Naive B cell (primary cell): ENCODE data around the gene PIAS3. TPM values are rescaled to one million over a fixed set of nuclear protein-coding genes. Genes with fewer than 3 reads are reported as not detected.
"Not testable (repeated sequence)": the region's sequence is repeated elsewhere in the genome, so short reads cannot be mapped to it uniquely, and the experiment has no call there.

Source experiments
- ATAC-seq, 2 donors: fragments of 150-1000 bp; cut with Tn5 transposase; 2 replicates each; pipeline ENCODE4 v1.10.0; 2021; ENCODE audit warnings: low read depth in 2 of 2, mild to moderate bottlenecking in 2 of 2, moderate library complexity in 2 of 2
- DNase-seq: peaks from one replicate; pipeline ENCODE4 v3.0.0; 2022
- H3K27ac Mint-ChIP-seq, 6 donors: one replicate each; pipeline ENCODE4 v1.8.0; 2020 to 2022; ENCODE audit warnings: mild to moderate bottlenecking in 6 of 6, mixed read lengths in 6 of 6, moderate library complexity in 5 of 6, inconsistent platforms in 2 of 6
- H3K27me3 Mint-ChIP-seq, 3 donors: one replicate each; pipeline ENCODE4 v1.8.0; 2021 to 2022; ENCODE audit warnings: mixed read lengths in 3 of 3, mild to moderate bottlenecking in 1 of 3
- H3K36me3 Mint-ChIP-seq, 2 donors: one replicate each; pipeline ENCODE4 v1.8.0; 2020 to 2022; ENCODE audit warnings: mixed read lengths in 2 of 2, inconsistent platforms in 1 of 2, mild to moderate bottlenecking in 1 of 2
- H3K4me1 Mint-ChIP-seq, 3 donors: one replicate each; pipeline ENCODE4 v1.8.0; 2020 to 2022; ENCODE audit warnings: mixed read lengths in 3 of 3, inconsistent platforms in 1 of 3, mild to moderate bottlenecking in 1 of 3, moderate library complexity in 1 of 3
- H3K4me3 Mint-ChIP-seq, 8 donors: one replicate each; pipeline ENCODE4 v1.8.0; 2020 to 2022; ENCODE audit warnings: mild to moderate bottlenecking in 8 of 8, mixed read lengths in 8 of 8, moderate library complexity in 8 of 8, inconsistent platforms in 2 of 8
- H3K9me3 Mint-ChIP-seq, 7 donors: one replicate each; pipeline ENCODE4 v1.8.0; 2020 to 2022; ENCODE audit warnings: mixed read lengths in 7 of 7, mild to moderate bottlenecking in 5 of 7, inconsistent platforms in 2 of 7, moderate library complexity in 1 of 7
- polyA plus RNA-seq, 6 donors: library from polyadenylated mRNA; unstranded; fragments of 300-500 nt; fragmentation: Illumina TruSeq; gene quantifications; one replicate each; pipeline ENCODE4 v1.2.3, GENCODE V29; 2021; ENCODE audit warnings: low read depth in 6 of 6

The PIAS3 gene
- polyA plus RNA-seq, 6 donors from 2014 or later = 9.2 to 17.0 (median 10.9) TPM

DNA sequence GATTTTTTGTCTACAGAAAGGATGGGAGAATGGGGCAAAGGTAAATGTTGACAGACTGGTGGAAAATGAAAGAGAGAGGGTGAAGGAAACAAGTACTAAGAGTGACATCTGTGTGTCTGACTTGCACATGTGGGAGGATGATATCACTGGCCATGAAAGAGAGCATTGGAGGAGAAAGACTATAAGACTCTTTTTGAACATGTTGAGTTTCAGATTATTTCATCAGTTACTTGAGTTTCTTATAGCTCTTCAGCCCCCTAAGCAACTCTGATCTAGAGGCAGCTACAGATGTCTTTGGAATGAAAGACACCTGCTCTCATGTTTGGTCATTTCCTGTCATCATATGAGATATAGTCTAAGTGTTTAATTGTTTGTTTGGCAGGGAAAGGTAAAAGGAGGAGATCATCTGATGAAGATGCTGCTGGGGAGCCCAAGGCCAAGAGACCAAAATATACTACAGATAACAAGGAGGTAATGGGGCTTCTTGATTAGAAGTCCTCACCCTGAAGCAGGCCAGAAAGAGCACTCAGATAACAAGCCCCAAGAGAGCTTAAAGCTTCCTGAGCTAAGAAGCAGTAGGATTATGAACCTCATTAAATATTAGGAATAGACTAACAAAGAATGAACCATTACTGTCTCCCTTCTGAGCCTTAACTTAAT lies 30.4 kb downstream of the PIAS3 start:
- Mint-ChIP-seq H3K4me3 (peak overlapping the region in 2 of 8 donors; percentile 5 to 42), H3K4me1 (peaks cover 10 to 33% (median 23%) of the 10 kb centered on the region in 3 donors), H3K27me3 (no peaks in the 10 kb centered on the region), H3K36me3 (peaks cover 49 to 50% of the 10 kb centered on the region in 2 donors), H3K9me3 (no peaks in the 10 kb centered on the region), H3K27ac (peak overlapping the region in 2 of 6 donors; percentile 4 to 35)
- no peak for DNase-seq
- no peak for ATAC-seq

DNA sequence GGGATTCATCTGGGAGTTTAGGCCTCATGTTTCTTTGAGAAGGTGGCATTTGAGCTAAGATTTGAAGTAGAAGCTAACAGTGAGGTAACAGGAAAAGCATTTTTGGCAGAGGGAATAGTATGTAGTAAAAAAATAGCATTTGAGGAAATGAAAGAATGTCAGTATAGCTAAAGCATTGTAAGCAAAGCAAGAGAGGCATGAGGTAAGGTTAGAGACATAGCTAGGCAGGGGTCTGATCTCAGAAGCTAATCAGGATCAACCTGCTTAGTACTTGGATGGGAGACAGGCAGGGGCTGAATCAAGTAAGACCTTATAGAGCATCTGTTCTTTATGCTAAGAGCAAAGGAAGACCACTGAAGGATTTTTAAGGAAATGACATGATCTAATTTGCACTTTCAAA lies 30.9 kb downstream of the PIAS3 start:
- H3K27ac Mint-ChIP-seq = peak overlapping the region in 2 of 6 donors; percentile 4 to 23

DNA sequence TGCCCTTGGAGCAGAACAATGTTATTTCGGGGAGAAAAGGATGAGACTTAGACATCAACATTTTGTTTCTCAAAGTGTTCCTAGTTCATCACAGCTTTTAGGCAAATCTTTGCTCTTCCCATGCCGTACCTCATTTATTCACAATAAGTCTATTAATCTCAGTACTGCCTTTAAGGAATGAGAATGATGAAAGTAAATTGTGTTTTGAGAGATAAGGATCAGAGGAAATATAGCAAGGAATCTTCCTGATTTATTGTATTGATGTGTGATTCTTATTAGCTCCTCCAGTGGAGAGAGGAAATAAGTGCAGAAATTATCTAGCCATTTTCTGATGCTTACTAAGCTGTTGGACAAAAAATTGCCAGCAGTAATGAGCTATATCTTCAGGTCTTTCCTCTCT lies 32.9 kb downstream of the PIAS3 start:
- ATAC-seq = no peak
- Mint-ChIP-seq H3K36me3 (peaks cover 30 to 38% of the 10 kb centered on the region in 2 donors), H3K4me3 (peak overlapping the region in 7 of 8 donors; percentile 19 to 99 (median 58)), H3K27me3 (no peaks in the 10 kb centered on the region), H3K9me3 (no peaks in the 10 kb centered on the region), H3K27ac (peak overlapping the region in 2 of 6 donors; percentile 6 to 94), H3K4me1 (peaks cover 10 to 29% (median 27%) of the 10 kb centered on the region in 3 donors)
- no peak for DNase-seq

More for the DNA sequence above, 30.9 kb downstream of the PIAS3 start:
- Mint-ChIP-seq H3K4me1 (peaks cover 10 to 33% (median 27%) of the 10 kb centered on the region in 3 donors), H3K9me3 (no peaks in the 10 kb centered on the region), H3K4me3 (peak overlapping the region in 2 of 8 donors; percentile 5 to 42), H3K27me3 (no peaks in the 10 kb centered on the region), H3K36me3 (peaks cover 45 to 49% of the 10 kb centered on the region in 2 donors)
- ATAC-seq (no peak), DNase-seq (no peak)

GRCh38 chr1:145824499-145824842 lies 34.4 kb downstream of the PIAS3 start:
- H3K9me3 Mint-ChIP-seq = no peaks in the 10 kb centered on the region
- peak overlapping the region; percentile 88 to 99 (median 96) for H3K27ac Mint-ChIP-seq
- peaks cover 10 to 27% (median 27%) of the 10 kb centered on the region in 3 donors for H3K4me1 Mint-ChIP-seq
- no peaks in the 10 kb centered on the region for H3K27me3 Mint-ChIP-seq
- peak overlapping the region; percentile 98 to 100 (median 98) for H3K4me3 Mint-ChIP-seq
- H3K36me3 Mint-ChIP-seq = peaks cover 20 to 30% of the 10 kb centered on the region in 2 donors
- DNase-seq (no peak), ATAC-seq (no peak)

DNA sequence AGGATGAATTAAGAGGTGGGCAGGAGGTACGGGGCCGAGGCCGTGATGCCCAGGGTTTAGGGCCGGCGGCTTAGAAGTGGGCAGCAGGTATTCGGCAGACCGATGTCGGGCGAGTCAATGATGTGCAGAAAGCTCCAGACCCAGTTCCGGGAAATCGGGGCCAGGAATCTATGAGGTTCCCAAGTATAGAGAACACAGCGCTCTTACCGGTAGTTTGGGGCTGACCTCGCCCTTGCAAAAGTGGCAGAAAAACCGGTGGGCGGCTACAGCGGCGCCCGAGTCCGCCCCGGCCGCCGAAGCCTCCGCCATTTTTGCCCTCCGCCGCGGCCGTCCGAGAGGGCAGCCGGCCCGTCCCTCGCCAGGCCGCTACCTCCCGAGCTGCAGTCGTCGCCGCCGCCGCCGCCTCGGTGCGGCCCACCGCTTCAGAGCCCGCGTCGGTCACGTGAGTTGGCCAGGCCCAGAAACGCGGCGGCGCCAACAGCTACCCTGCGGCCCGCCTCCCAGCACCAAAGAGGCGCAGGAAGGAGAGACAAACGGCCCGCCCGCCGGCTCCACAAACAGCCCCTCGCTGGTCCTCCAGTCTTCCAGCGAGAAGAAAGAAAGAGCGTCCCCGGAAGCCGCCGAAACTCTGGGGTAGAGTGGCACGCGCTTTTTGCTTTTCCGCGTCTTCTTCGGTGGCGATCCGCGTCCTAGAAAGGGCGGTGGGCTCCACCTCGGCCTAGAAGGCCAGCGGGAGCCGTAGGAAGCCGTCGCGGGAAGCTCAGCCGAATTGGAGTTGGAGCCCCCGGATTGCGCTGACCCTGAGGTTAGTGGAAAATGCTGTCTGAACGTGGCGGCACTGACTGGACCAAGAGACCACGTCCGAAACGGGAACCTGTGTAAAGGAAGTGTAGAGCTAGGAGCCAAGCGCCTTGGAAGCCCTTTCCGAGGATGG lies 35.0 kb downstream of the PIAS3 start, which contains the start of the genes POLR3C and RNF115:
Gene POLR3C (plus strand): TSS at position 636 of the 934 bp plus-strand sequence. CDS start 1,577 bp downstream, outside the sequence.
Gene RNF115 (minus strand): TSS at position 531 of the 934 bp plus-strand sequence. CDS start 222 bp downstream, at position 309.
- H3K27me3 Mint-ChIP-seq = no peaks in the 10 kb centered on the region

GRCh38 chr1:145822779-145823331 lies 36.0 kb downstream of the PIAS3 start:
- Mint-ChIP-seq H3K27ac (peak overlapping the region in 1 of 6 donors; percentile 94), H3K4me1 (peaks cover 2 to 25% (median 21%) of the 10 kb centered on the region in 3 donors), H3K4me3 (peak overlapping the region in 5 of 8 donors; percentile 25 to 99 (median 37)), H3K36me3 (peaks cover 4 to 15% of the 10 kb centered on the region in 2 donors)
- not testable (repeated sequence) for DNase-seq, H3K27me3 Mint-ChIP-seq, ATAC-seq, H3K9me3 Mint-ChIP-seq

More for the DNA sequence above, 35.0 kb downstream of the PIAS3 start, which contains the start of the genes POLR3C and RNF115:
- Mint-ChIP-seq H3K27ac (peak within 1 kb of the TSS; percentile 88 to 99 (median 96)), H3K9me3 (no peaks in the 10 kb centered on the region), H3K4me1 (peaks cover 10 to 30% (median 27%) of the 10 kb centered on the region in 3 donors), H3K4me3 (peak within 1 kb of the TSS; percentile 98 to 100 (median 98)), H3K36me3 (peaks cover 13 to 25% of the 10 kb centered on the region in 2 donors)
- peak; percentile 93 to 95 for ATAC-seq
- peak; percentile 82 for DNase-seq

DNA sequence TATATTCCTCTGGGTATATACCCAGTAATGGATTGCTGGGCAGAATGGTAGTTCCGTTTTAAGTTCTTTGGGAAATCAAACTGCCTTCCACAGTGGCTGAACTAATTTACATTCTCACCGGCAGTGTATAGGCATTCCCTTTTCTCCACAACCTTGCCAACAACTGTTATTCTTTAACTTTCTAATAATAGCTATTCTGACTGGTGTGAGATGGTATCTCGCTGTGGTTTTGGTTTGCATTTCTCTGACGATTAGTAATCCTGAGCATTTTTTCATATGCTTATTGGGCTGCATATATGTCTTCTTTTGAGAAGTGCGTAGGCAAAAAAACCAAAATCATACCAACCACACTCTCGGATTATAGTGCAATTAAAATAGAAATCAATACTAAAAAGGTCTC lies 40.8 kb downstream of the PIAS3 start:
- not testable (repeated sequence) for H3K4me3 Mint-ChIP-seq, H3K9me3 Mint-ChIP-seq, H3K27ac Mint-ChIP-seq, ATAC-seq, DNase-seq, H3K4me1 Mint-ChIP-seq, H3K27me3 Mint-ChIP-seq, H3K36me3 Mint-ChIP-seq

DNA sequence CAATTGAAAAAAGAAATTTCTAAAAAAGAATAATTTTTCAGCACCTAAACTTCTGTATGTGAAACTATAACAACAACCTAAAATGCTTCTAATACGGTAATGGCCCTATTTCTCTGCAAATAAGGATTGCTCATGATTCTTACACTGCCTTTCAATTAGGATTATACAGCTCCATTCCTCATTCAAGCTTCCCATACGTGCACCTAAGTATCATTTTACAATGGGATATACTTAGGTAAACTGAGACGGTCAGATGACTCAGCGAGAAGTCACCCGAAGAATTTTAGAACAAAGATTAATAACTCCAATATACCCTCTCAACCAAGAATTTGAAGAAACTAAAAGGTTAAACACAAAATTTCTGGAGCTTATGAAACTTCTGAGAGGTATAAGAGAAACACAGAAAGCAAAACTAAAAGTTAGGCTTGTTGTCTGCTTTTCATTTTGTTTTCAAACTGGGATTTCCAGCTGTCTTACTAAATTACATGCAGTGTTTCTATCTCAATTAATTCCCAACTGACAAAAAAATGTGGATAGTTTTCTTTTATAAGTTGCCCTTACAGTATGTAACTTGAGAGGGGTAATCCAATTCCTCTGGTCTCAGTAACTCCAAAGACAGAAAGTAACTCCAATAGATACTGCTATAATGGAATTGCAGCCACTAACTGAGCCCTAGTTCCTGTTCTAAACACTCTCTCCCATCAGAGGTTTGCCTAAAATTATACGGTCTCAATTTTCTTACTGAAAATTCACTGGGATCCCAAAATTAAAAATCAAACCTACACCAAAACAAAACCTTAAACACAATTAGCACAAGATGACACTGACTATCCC lies 45.7 kb downstream of the PIAS3 start:
- H3K27me3 Mint-ChIP-seq, H3K9me3 Mint-ChIP-seq, H3K4me3 Mint-ChIP-seq, H3K4me1 Mint-ChIP-seq, H3K27ac Mint-ChIP-seq, DNase-seq, H3K36me3 Mint-ChIP-seq, ATAC-seq: not testable (repeated sequence)

- H3K27me3 Mint-ChIP-seq = no peaks in the 10 kb centered on the region
- peaks cover 24 to 38% (median 26%) of the 10 kb centered on the region in 3 donors for H3K4me1 Mint-ChIP-seq
- ATAC-seq = no peak
- no peaks in the 10 kb centered on the region for H3K36me3 Mint-ChIP-seq
- no peak overlapping the region for H3K4me3 Mint-ChIP-seq
- peak overlapping the region in 1 of 6 donors; percentile 49 for H3K27ac Mint-ChIP-seq
- no peak for DNase-seq
- no peaks in the 10 kb centered on the region for H3K9me3 Mint-ChIP-seq
Observed at GRCh38 chr1:145806844-145807243, 52.0 kb downstream of the PIAS3 start.

DNA sequence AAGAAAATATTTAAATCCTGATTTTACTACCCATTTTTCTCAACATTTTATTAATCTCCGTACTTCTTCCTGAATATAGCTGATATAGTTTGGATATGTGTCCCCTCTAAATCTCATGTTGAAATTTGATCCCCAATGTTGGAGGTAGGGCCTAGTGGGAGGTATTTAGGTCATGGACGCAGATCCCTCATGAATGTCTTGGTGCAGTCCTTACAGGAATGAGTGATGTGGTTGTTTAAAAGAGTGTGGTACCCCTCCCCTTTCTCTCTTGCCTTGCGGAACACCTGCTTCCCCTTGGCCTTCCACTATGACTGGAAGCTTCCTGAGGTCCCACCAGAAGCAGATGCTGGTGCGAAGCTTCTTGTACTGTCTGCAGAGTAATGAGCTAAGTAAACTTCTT lies 52.5 kb downstream of the PIAS3 start:
- Mint-ChIP-seq H3K27me3 (no peaks in the 10 kb centered on the region), H3K36me3 (no peaks in the 10 kb centered on the region), H3K9me3 (no peaks in the 10 kb centered on the region), H3K27ac (no peak overlapping the region), H3K4me3 (no peak overlapping the region), H3K4me1 (peaks cover 26 to 41% (median 27%) of the 10 kb centered on the region in 3 donors)
- no peak for ATAC-seq
- no peak for DNase-seq

DNA sequence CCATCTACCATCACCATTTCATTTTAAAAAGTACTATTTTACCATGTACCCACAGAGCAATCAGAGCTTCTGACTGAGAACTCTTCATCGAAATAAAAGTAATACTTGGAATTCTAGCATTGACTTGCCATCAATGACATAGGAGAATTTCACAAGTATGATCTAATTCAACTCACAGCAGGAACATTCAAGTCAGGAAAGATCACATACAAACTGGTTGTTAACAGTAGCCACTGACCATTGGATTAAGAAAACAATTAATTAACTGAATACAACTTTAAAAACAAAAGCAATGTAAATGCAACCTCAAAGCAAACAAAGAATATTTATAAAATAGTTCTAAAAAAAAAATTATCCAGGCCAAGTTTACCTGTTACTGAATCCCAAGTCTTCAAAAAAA lies 53.8 kb downstream of the PIAS3 start:
- H3K4me1 Mint-ChIP-seq = peaks cover 30 to 48% (median 31%) of the 10 kb centered on the region in 3 donors
- DNase-seq = no peak
- H3K4me3 Mint-ChIP-seq = no peak overlapping the region
- no peak overlapping the region for H3K27ac Mint-ChIP-seq
- H3K36me3 Mint-ChIP-seq = peaks cover 0 to 4% of the 10 kb centered on the region in 2 donors
- no peaks in the 10 kb centered on the region for H3K9me3 Mint-ChIP-seq
- H3K27me3 Mint-ChIP-seq = no peaks in the 10 kb centered on the region
- no peak for ATAC-seq

DNA sequence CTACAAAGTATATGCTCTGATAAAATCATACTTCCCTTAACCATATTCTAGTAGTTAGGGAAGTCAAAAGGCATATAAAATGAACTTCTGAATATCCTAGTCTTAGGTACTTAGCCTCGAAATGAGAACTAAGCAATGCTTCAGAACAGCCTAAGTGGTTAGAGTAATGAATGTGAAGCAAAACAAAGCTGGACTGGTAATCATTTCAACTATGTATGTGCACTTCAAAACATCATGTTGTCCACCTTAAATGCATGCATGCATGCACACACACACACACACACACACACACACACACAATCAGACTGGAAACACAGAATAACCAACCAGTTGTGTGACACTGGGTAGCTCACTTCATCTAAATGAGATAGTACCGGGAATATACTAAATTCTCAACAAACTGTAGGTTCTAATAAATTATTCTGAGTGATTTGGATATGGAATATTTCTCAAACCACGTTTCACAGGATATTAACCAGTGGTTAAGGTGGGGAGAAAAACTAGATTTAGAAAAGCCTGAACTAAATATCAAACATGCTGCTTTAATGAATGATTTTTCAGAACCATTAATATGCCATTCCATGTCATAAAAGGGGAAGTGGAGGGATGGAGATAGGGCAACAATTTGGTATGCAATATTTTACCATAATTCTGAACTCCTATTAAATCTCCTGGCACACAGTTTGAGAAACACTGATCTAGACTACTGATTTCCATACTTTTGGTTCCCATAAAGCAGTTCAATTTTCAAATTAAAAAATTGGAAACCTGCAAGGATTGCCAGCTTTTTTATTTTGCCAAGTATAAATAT lies 54.4 kb downstream of the PIAS3 start:
- peak overlapping the region in 1 of 6 donors; percentile 79 for H3K27ac Mint-ChIP-seq
- peaks cover 0 to 1% (median 0%) of the 10 kb centered on the region in 7 donors for H3K9me3 Mint-ChIP-seq
- ATAC-seq = no peak
- no peak for DNase-seq
- H3K27me3 Mint-ChIP-seq = no peaks in the 10 kb centered on the region
- H3K36me3 Mint-ChIP-seq = peaks cover 4 to 5% of the 10 kb centered on the region in 2 donors
- no peak overlapping the region for H3K4me3 Mint-ChIP-seq
- peaks cover 30 to 53% (median 34%) of the 10 kb centered on the region in 3 donors for H3K4me1 Mint-ChIP-seq
